ENCODE measurements around the gene JUP.
"Not testable (repeated sequence)": the region's sequence is repeated elsewhere in the genome, so short reads cannot be mapped to it uniquely, and the experiment has no call there.

Gene JUP

DNA sequence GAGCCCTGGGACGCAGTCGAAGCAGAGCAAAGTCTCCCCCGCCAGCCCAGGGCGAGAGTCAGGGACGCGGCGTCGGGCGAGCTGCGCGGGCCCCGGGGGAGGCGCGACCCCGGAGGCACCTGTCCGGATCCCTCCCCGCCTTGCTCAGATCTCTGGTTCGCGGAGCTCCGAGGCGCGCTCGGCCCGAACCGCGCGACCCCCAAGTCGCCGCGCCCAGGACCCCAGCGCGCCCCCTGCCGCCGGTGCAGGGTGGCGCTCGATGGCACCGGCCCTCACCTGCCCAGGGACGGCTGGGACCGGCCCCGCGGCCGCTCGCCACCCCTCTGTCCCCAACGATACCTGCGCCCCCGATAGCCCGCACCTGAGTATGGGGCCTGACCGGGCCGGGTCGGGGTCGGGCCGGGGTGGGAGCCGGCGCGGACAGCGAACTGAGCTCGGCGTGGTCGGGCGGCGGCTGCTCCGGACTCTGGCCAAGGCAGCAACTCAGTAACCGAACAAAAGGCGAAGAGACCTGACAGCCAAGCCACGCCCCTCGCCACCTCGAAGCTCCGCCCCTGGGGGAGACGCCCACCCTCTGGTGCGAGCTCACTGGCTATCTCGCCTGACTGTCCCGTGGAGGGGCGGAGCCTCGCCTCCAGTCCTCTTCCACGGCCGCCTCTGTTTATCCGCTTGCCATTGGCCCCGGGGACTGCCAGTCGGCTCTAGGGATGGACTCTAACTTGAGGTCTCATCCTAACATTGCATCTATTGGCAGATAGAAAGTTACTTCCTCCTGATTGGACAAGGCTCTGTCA is at the start of gene JUP:
Gene JUP (minus strand): TSS at position 485 of the 794 bp plus-strand sequence. CDS start 14,857 bp downstream, outside the sequence.
- DNase-seq: peak; percentile 94

GRCh38 chr17:41835800-41836549 is 49.5 kb upstream of the JUP start, which contains the start of gene NT5C3B:
Gene NT5C3B (minus strand): TSS chr17:41836232. CDS start chr17:41836193, 39 bp downstream.
- DNase-seq: peak; percentile 44 to 64

- peak; percentile 29 to 47 for DNase-seq
Measured at GRCh38 chr17:41835214-41835799, 48.8 kb upstream of the JUP start.

DNA sequence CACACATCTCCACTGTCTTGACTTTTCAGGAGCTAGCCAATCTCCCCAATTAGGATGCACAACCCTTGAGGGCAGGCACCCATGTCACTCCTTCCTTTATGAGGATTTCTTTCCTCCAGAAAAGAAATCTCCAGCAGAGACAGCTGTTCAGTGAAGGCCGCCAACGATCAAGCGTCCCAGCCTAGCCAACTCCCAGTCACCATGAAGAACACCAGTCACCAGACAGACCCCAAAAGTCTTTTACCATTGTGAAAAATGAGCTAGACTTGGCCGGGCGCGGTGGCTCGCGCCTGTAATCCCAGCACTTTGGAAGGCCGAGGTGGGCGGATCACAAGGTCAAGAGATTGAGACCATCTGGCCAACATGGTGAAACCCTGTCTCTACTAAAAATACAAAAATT is 43.5 kb upstream of the JUP start:
- not testable (repeated sequence) for DNase-seq

DNA sequence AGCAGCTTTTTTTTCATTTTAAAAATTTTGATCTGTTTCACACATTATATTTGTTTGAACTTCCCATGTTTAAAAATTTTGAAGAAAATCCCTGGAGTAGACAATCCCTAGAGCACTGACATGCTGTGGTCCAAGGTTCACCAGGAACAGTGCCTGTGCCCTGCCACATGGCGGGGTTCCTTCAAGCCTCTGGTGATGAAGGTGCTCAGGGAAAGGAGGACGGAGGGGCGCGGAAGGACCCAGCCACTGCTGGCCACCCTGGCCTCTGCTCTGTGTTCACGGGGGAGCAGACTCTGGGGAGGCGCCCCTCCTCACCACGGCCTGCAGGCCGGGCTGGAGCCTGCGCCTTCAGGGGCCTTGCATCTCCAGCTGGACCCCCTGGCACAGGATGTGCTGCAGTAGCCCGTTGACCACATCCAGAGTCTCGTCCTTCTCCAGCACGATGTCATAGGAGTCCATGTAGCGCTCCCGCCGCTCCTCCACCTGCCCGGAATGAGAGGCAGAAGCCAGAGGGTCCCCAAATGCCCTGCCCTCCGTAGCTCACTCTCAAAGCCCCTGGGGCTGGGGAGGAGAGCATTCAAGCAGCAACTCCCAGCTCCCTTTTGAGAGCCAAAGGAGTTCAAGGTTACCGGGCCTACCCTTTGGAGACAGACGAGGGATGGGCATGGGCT is 38.8 kb upstream of the JUP start:
- DNase-seq: no peak

DNA sequence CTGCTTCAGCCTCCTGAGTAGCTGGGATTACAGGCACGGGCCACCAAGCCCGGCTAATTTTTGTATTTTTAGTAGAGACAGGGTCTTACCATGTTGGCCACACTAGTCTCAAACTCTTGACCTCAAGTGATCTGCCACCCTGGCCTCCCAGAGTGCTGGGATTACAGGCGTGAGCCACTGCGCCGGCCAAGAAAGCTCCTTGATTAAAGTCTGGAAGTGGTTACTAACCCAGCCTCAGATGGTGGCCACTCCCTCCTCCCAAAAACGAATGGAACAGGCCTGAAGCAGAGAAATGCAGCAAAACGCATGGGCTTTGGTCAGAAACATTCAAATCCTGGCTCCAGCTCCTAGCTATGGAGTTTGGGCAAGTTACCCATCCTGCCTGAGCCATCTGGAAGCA is 37.6 kb upstream of the JUP start:
- DNase-seq: no peak

GRCh38 chr17:41823580-41823979 is 37.1 kb upstream of the JUP start:
- no peak for DNase-seq

GRCh38 chr17:41823141-41823524 is 36.6 kb upstream of the JUP start:
- no peak for DNase-seq

GRCh38 chr17:41822216-41823140 is 36.0 kb upstream of the JUP start:
- DNase-seq: no peak

DNA sequence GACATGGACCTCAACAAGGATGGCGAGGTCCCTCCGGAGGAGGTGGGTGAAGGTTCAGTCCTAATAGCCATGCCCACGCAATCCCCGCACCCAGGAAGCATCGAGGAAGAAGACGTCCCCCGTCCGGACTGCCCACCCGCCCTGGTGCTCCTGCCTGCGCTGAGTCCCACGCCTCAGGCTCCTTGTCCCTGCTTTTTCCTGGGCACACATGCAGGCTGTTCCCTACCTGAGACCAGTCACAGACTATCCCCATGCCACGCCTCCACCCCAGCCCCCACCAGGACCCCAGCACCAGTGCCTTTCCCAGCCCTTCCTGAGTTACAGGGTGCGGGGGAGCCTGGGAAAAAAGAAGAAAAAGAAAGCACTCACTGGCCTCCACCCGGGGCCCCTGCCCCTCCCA is 35.3 kb upstream of the JUP start:
- DNase-seq: no peak

GRCh38 chr17:41818024-41818423 is 31.5 kb upstream of the JUP start:
- DNase-seq: no peak

GRCh38 chr17:41816637-41817320 is 30.3 kb upstream of the JUP start:
- DNase-seq: no peak

DNA sequence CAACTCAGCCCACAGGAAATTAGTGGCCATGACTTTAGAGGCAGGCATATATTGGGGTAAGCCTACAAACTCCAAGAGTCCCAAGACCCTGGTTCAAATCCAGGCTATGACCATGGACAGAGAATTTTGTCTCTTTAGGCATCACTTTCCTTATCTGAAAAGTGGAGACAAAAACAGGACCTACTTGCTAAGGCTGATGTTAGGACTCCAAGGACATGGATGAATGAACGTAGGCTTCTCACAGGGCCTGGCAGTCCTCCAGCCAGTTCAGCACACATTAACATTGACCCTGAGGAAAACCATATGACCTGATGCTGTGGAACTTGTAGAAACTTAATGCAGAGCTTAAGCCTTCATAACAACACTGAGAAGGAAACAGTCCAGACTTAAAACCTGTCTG is 27.7 kb upstream of the JUP start:
- DNase-seq: no peak

GRCh38 chr17:41813699-41814124 is 27.2 kb upstream of the JUP start:
- no peak for DNase-seq

- peak in 1 of 2 experiments; percentile 52 for DNase-seq
Measured at GRCh38 chr17:41813152-41813680, 26.7 kb upstream of the JUP start.

GRCh38 chr17:41812381-41813151 is 26.1 kb upstream of the JUP start, which contains the start of gene FKBP10:
Gene FKBP10 (plus strand): TSS chr17:41813004. CDS start chr17:41813035, 31 bp downstream.
- DNase-seq: peak; percentile 79 to 87

DNA sequence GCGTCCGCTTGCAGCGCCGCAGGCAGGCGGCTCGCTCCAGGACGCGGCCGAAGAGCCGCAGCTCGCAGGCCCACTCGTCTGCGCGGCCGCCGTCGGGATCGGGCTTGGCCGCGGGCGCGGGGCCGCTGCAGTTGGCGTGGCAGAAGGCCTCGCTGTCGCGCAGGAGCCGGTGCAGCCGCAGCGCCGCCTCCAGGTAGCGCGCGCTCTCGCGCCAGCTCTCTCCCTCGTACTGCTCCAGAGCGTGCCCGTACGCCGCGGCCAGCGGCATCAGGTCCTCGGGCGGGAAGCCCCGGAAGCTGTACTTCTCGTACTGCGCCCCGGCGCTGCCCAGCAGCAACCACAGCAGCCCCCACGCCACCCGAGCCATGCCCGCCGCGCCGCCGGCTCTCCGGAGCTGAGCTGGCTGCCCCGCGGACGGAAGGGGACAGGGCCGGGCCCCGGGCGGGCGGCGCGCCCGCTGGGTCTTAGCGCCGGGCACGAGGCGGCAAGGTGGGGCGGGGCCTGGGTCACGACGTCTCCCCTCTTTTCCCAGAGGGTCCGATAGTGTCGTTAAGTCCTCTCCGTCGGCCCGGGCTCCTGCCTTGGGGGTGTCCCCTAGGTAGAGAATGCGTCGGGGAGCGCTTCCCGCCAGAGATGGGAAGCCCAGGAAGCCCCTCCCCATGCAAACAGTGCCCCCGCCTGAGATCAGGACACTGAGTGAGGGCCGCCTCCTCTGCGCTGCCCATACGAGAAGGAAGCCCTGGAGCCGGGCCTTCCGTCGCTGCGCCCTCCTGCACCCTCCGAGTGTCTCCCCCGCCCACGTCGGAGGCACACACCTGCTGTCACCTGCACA is 25.3 kb upstream of the JUP start, which contains the start of gene P3H4:
Gene P3H4 (minus strand): TSS at position 401 of the 832 bp plus-strand sequence. CDS start 34 bp downstream, at position 367.
- DNase-seq: peak; percentile 81

- no peak for DNase-seq
Measured at GRCh38 chr17:41810659-41811548, 24.4 kb upstream of the JUP start.

Measured in NCI-H524 (cell line).